Stimulated activated memory B cell treated with anti-CD40 and anti-IgM and Interleukin-4, amounts not matched to agents 10 μg/mL and 1 μg/mL and 100 μg/mL, for 72 hours (primary cell): ENCODE data around the gene UGT1A10.
"Not testable (repeated sequence)": the region's sequence is repeated elsewhere in the genome, so short reads cannot be mapped to it uniquely, and the experiment has no call there.

ENCODE experiments used
- ATAC-seq: fragments of 150-1000 bp; cut with Tn5 transposase; 2 replicates; pipeline ENCODE4 v1.10.0; 2021
- H3K27ac Mint-ChIP-seq: one replicate; pipeline ENCODE4 v1.8.0; 2022; ENCODE audit warnings: mild to moderate bottlenecking, mixed read lengths
- H3K27me3 Mint-ChIP-seq: one replicate; pipeline ENCODE4 v1.8.0; 2022; ENCODE audit warnings: mixed read lengths
- H3K36me3 Mint-ChIP-seq: one replicate; pipeline ENCODE4 v1.8.0; 2022; ENCODE audit warnings: mixed read lengths
- H3K4me1 Mint-ChIP-seq: one replicate; pipeline ENCODE4 v1.8.0; 2022; ENCODE audit warnings: mixed read lengths
- H3K4me3 Mint-ChIP-seq: one replicate; pipeline ENCODE4 v1.8.0; 2022; ENCODE audit warnings: mild to moderate bottlenecking, moderate library complexity, mixed read lengths
- H3K9me3 Mint-ChIP-seq: one replicate; pipeline ENCODE4 v1.8.0; 2022; ENCODE audit warnings: mixed read lengths

UGT1A10 gene

GRCh38 chr2:233638836-233639235, 2.6 kb downstream of the UGT1A10 start:
- no peaks in the 10 kb centered on the region for H3K36me3 Mint-ChIP-seq
- peaks cover 8% of the 10 kb centered on the region for H3K9me3 Mint-ChIP-seq
- peaks cover 37% of the 10 kb centered on the region for H3K27me3 Mint-ChIP-seq
- no peak for ATAC-seq
- no peak overlapping the region for H3K4me3 Mint-ChIP-seq
- H3K27ac Mint-ChIP-seq = no peak overlapping the region
- peaks cover 6% of the 10 kb centered on the region for H3K4me1 Mint-ChIP-seq

- Mint-ChIP-seq H3K27me3 (peaks cover 27% of the 10 kb centered on the region), H3K4me3 (no peak overlapping the region), H3K9me3 (peaks cover 8% of the 10 kb centered on the region), H3K4me1 (peaks cover 6% of the 10 kb centered on the region), H3K27ac (no peak overlapping the region), H3K36me3 (no peaks in the 10 kb centered on the region)
- no peak for ATAC-seq
Measured at GRCh38 chr2:233639860-233640259, 3.6 kb downstream of the UGT1A10 start.

- peaks cover 8% of the 10 kb centered on the region for H3K36me3 Mint-ChIP-seq
- peaks cover 6% of the 10 kb centered on the region for H3K4me1 Mint-ChIP-seq
- H3K4me3 Mint-ChIP-seq = no peak overlapping the region
- peaks cover 19% of the 10 kb centered on the region for H3K27me3 Mint-ChIP-seq
- H3K27ac Mint-ChIP-seq = no peak overlapping the region
- no peak for ATAC-seq
- peaks cover 16% of the 10 kb centered on the region for H3K9me3 Mint-ChIP-seq
Measured at GRCh38 chr2:233643128-233643527, 6.9 kb downstream of the UGT1A10 start.

- H3K4me1 Mint-ChIP-seq, ATAC-seq, H3K4me3 Mint-ChIP-seq, H3K36me3 Mint-ChIP-seq, H3K27ac Mint-ChIP-seq: not testable (repeated sequence)
- Mint-ChIP-seq H3K9me3 (peaks cover 16% of the 10 kb centered on the region), H3K27me3 (peaks cover 19% of the 10 kb centered on the region)
Measured at GRCh38 chr2:233646033-233646432, 9.8 kb downstream of the UGT1A10 start.

- H3K4me1 Mint-ChIP-seq = no peaks in the 10 kb centered on the region
- H3K9me3 Mint-ChIP-seq = peaks cover 6% of the 10 kb centered on the region
- H3K4me3 Mint-ChIP-seq = no peak overlapping the region
Measured at GRCh38 chr2:233650981-233651380, 14.7 kb downstream of the UGT1A10 start.

GRCh38 chr2:233651430-233651829, 15.2 kb downstream of the UGT1A10 start:
- ATAC-seq = no peak
- Mint-ChIP-seq H3K4me3 (no peak overlapping the region), H3K4me1 (no peaks in the 10 kb centered on the region), H3K36me3 (peaks cover 5% of the 10 kb centered on the region), H3K27ac (no peak overlapping the region), H3K9me3 (peaks cover 4% of the 10 kb centered on the region), H3K27me3 (peaks cover 33% of the 10 kb centered on the region)

More at GRCh38 chr2:233650981-233651380, 14.7 kb downstream of the UGT1A10 start:
- H3K27me3 Mint-ChIP-seq = peaks cover 35% of the 10 kb centered on the region
- ATAC-seq = no peak
- no peak overlapping the region for H3K27ac Mint-ChIP-seq
- peaks cover 8% of the 10 kb centered on the region for H3K36me3 Mint-ChIP-seq

- Mint-ChIP-seq H3K27me3 (peaks cover 34% of the 10 kb centered on the region), H3K36me3 (no peaks in the 10 kb centered on the region), H3K27ac (no peak overlapping the region), H3K4me3 (no peak overlapping the region), H3K4me1 (no peaks in the 10 kb centered on the region), H3K9me3 (no peaks in the 10 kb centered on the region)
- ATAC-seq = no peak
Measured at GRCh38 chr2:233654501-233654900, 18.3 kb downstream of the UGT1A10 start.

GRCh38 chr2:233655043-233655442, 18.8 kb downstream of the UGT1A10 start:
- Mint-ChIP-seq H3K36me3 (no peaks in the 10 kb centered on the region), H3K4me3 (no peak overlapping the region), H3K4me1 (no peaks in the 10 kb centered on the region), H3K27ac (no peak overlapping the region), H3K9me3 (no peaks in the 10 kb centered on the region), H3K27me3 (peaks cover 34% of the 10 kb centered on the region)
- ATAC-seq = no peak

- not testable (repeated sequence) for H3K36me3 Mint-ChIP-seq, H3K4me3 Mint-ChIP-seq, H3K27ac Mint-ChIP-seq, H3K4me1 Mint-ChIP-seq, H3K9me3 Mint-ChIP-seq, ATAC-seq
- peaks cover 34% of the 10 kb centered on the region for H3K27me3 Mint-ChIP-seq
Measured at GRCh38 chr2:233655943-233656342, 19.7 kb downstream of the UGT1A10 start.

- no peak for ATAC-seq
- Mint-ChIP-seq H3K9me3 (no peaks in the 10 kb centered on the region), H3K27ac (no peak overlapping the region), H3K4me1 (no peaks in the 10 kb centered on the region), H3K4me3 (no peak overlapping the region), H3K27me3 (peaks cover 39% of the 10 kb centered on the region), H3K36me3 (no peaks in the 10 kb centered on the region)
Measured at GRCh38 chr2:233656443-233656842, 20.2 kb downstream of the UGT1A10 start.

GRCh38 chr2:233658610-233659009, 22.4 kb downstream of the UGT1A10 start:
- Mint-ChIP-seq H3K9me3 (no peaks in the 10 kb centered on the region), H3K27me3 (peaks cover 35% of the 10 kb centered on the region), H3K36me3 (no peaks in the 10 kb centered on the region), H3K4me3 (no peak overlapping the region), H3K4me1 (no peaks in the 10 kb centered on the region), H3K27ac (no peak overlapping the region)
- ATAC-seq = no peak

GRCh38 chr2:233663911-233664310, 27.7 kb downstream of the UGT1A10 start:
- Mint-ChIP-seq H3K9me3 (no peaks in the 10 kb centered on the region), H3K4me3 (no peak overlapping the region), H3K36me3 (no peaks in the 10 kb centered on the region), H3K27ac (no peak overlapping the region), H3K27me3 (peaks cover 19% of the 10 kb centered on the region), H3K4me1 (no peaks in the 10 kb centered on the region)
- ATAC-seq = no peak

GRCh38 chr2:233668605-233669260, 32.5 kb downstream of the UGT1A10 start:
- Mint-ChIP-seq H3K36me3 (no peaks in the 10 kb centered on the region), H3K27ac (no peak overlapping the region), H3K9me3 (no peaks in the 10 kb centered on the region), H3K4me1 (no peaks in the 10 kb centered on the region), H3K27me3 (no peaks in the 10 kb centered on the region), H3K4me3 (no peak overlapping the region)
- ATAC-seq = no peak

GRCh38 chr2:233671290-233672161, 35.3 kb downstream of the UGT1A10 start, which contains the start of gene UGT1A9:
TSS of gene UGT1A9 (plus strand) at chr2:233671898. CDS start at chr2:233671935, 37 bp downstream.
- Mint-ChIP-seq H3K4me1 (no peaks in the 10 kb centered on the region), H3K27me3 (no peaks in the 10 kb centered on the region), H3K9me3 (no peaks in the 10 kb centered on the region), H3K4me3 (no peak within 1 kb of the TSS), H3K27ac (no peak within 1 kb of the TSS), H3K36me3 (no peaks in the 10 kb centered on the region)
- no peak for ATAC-seq

GRCh38 chr2:233672886-233673285, 36.6 kb downstream of the UGT1A10 start:
- Mint-ChIP-seq H3K4me1 (no peaks in the 10 kb centered on the region), H3K27ac (no peak overlapping the region), H3K27me3 (no peaks in the 10 kb centered on the region), H3K4me3 (no peak overlapping the region), H3K9me3 (no peaks in the 10 kb centered on the region), H3K36me3 (no peaks in the 10 kb centered on the region)
- ATAC-seq = no peak

GRCh38 chr2:233673896-233674295, 37.6 kb downstream of the UGT1A10 start:
- Mint-ChIP-seq H3K36me3 (no peaks in the 10 kb centered on the region), H3K4me3 (no peak overlapping the region), H3K27me3 (peaks cover 5% of the 10 kb centered on the region), H3K27ac (no peak overlapping the region), H3K4me1 (no peaks in the 10 kb centered on the region), H3K9me3 (no peaks in the 10 kb centered on the region)
- no peak for ATAC-seq
